NCI-H2107 treated with DMSO at 0.1 percent for 48 hours (cell line): Measurements from ENCODE around the gene DDX20.
A peak's percentile ranks its signal among the peaks of the same experiment; 100 is the strongest.
"Not testable (repeated sequence)": the region's sequence is repeated elsewhere in the genome, so short reads cannot be mapped to it uniquely, and the experiment has no call there.

ENCODE experiments used
- DNase-seq: peaks from one replicate; lab custom pipeline; 2025; ENCODE audit not compliant: unreplicated experiment; lab: John Stamatoyannopoulos, UW

DDX20 gene

GRCh38 chr1:111733183-111733991 is 22.3 kb upstream of the DDX20 start:
- DNase-seq: no peak

DNA sequence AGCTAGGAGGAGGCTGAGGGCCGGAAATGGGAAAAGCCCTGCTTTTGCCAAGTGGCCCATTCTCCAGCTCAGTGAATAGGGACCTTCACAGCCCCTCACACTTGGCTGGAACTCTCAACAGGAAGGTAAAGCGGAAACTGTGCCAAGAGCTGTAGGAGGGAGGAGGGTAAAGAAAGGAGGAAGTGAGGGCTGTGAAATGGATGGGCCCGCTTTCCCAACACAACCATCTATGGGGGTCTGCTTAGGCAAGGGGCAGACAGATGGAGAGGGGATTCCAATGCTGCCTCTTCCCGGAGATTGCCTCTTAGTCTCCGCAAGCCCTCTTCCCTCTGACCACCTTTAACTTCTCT is 21.7 kb upstream of the DDX20 start:
- DNase-seq: no peak

DNA sequence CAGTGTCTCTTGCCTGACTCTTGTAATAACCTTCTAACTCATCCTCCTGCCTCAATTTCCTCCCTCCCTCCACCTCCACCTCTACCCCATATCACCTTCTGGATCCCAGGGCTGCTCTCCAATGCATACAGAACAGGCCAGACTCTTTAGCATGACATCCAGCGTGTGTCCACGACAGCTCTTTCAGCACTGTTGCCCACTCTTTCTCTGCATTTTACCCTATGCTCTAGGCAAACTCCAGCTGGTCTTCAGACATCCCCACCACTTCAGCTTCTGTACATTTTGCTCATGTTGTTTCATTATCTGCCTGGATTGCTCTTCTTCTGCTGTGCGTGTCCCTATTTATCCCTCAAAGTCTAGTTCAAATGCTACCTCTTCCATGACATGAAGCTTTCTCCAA is 21.3 kb upstream of the DDX20 start:
- no peak for DNase-seq

- DNase-seq: no peak
These were observed 20.8 kb upstream of the DDX20 start for GRCh38 chr1:111734856-111735255.

DNA sequence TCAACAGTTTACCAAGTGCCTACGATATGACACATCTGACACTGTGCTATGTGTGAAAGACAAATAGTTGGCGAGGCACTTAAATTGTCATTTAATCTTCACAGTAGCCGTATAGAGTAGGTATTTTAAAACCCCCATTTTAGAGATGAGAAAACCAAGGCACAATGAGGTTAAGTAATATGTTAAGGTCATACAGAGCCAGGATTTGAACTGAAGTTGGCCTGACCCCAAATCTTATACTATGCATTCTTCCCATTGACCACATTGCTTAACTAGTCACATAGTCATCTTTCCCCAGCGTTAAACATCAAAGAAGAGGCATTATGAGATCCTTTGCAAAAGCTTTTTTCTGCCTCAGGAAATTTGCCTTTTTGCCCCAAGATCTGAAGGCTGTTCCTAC is 20.4 kb upstream of the DDX20 start:
- no peak for DNase-seq

- DNase-seq: peak; percentile 93
These were observed 19.7 kb upstream of the DDX20 start for GRCh38 chr1:111735858-111736544.

DNA sequence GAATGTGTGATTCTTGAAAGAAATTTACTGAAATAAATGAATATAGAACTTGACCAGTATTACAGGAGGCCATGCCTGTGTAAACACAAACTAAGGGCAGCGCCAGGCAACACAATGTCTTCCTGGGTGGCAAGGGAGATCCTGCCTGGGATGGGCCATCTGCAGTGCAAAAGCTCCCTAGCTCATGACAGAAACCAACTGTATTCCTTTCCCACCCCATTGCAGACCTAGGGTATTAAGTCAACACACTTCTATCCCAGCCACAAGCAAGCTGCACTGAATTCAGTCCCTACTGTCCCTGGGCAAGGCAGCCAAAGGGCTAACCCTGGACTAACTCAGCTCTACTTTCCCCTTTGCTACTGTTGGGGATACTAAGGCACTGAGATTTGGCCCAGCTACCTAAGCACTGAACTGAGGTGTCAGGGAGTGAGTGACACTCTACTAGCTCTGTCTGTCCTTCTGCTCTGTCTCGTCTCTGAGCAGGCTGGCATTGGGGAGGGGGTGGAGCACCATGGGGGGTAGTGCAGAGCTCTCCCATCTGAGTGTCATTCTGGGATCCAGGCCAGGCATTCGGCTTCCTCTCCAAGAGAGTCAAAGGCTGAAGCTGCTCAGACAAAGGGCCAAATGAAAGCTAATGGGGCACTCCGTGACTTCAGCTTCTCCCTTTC is 19.0 kb upstream of the DDX20 start:
- peak; percentile 69 for DNase-seq

DNA sequence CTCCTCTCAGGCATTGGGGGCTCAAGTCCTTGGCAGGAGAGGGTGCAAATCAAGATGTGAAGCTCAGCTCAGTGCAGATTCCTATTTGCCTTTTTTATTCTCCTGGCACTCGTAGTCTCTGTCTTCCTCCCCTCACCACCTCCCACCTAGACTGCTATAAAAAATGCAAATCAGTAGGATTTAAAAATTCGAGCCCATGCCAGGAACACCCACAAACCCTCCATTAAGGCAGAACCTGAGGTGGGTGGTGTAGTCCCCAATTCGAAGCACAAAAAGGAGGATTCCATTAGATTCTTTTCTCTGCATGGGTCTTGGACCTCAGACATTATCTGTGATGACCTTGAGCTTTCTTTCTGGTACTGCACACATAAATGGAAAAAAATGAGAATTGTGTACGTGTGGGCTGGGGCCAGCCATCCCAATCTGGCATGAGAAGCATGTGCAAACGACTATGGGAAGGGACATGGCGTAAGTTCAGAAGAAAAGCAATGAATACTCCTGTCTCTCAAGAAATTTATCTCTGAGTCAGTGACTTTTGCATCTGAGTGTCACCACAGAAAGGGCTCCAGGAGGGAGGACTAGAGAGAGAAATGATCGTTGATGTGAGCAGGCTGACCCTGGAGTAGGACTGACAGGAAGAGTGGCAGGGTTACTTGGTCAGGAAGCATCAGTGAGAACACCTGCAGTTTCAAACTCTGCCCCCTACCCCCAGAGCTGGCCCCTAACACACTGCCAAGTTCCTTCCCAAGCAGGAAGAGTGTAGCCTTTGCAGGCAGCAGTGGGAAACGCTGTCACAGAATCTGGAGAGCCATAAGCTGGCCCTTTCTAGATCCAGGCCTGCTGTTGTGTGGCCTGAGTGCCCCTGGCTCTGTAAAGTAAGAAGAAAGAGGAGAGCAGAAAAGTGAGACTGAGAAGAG is 18.2 kb upstream of the DDX20 start:
- DNase-seq: no peak

GRCh38 chr1:111738133-111738435 is 17.6 kb upstream of the DDX20 start:
- peak; percentile 68 for DNase-seq

DNA sequence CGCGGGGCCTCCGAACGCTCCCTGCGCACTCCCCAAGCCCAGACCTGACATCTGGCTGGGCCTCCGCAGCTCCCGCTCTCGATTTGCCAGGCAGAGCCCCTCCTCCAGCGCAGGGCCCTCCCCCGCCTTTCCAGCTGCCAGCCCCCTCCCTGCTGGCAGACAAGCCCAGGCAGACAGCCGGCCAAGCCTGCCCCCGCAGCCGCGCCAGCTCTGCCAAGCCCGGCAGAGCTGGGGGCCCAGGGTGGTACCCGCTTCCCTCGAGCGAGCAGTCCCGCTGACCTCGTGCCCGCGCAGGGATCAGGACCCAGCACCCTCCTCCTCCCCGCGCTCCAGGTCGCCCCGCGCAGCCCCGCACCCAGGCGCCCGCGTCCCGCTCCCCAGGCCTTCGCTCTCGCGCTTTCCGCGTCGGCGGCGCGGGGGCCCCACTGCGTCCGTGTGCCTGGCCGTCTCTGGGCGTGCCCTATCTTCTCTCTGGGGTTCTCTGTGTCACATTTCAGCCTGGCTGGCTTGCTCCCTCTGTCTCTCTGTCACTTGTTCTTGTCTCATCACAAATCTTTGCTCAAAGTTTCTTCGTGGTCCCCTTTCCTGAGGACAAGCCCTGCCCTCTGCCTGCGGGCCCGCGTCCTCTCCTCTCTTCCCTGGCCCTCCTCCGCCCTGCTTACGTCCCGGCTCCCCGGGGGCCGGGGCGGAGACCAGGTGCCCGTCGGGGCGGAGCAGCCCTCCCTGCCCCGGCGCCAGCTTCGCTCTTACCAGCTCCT is 17.1 kb upstream of the DDX20 start:
- peak; percentile 69 for DNase-seq

DNA sequence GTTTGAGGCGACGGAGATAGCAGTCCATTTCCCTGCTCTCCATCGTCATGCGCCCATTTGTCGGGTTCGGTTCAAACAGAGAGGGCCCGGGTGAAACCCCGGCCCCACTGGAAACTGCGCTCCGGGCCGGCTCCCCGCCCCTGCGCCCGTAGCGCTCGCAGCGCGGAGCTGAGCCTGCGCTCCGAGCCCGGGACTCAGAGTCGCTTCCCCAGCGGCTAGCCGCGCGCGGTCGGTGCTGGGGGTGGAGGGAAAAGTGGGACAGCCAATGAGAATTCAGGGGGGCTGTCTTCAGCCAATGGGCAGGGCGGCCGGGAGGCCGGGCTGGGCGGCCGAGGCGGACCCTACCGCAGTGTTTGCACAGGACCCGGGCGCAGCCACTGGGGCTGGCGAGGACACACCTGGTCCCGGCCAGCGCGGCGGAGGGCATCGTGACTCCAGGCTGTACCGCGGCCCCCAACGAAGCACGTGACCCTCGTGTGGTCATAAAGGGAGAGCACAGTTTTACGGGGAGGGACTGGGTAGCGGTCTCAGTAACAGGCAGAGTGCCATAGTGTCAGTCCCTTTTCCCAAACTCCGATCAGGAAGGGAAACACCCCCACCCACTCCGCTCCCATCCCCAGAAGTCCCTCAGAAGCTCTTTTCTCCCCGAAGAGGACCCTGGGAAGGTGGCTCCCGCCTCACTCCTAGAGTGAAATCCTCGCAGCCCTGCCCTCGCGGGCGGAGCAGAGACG is 16.3 kb upstream of the DDX20 start, which contains the start of gene INKA2:
Gene INKA2, minus strand, starts transcription at position 202 of the 731 bp plus-strand sequence. Its CDS starts 153 bp downstream, at position 49.
- DNase-seq: peak; percentile 88

GRCh38 chr1:111739925-111740765 is 15.6 kb upstream of the DDX20 start:
- DNase-seq: peak; percentile 27

DNA sequence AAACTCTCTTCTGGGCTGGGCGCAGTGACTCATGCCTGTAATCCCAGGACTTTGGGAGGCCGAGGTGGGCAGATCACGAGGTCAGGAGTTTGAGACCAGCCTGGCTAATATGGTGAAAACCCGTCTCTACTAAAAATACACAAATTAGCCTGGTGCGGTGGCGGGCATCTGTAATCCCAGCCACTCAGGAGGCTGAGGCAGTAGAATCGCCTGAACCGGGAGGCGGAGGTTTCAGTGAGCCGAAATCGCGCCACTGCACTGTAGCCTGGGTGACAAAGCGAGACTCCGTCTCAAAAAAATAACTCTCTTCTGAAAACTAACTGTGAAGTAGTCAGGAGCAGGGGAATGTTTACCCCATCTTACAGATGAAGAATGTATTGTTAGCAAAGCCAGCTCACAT is 13.4 kb upstream of the DDX20 start:
- DNase-seq: not testable (repeated sequence)

DNA sequence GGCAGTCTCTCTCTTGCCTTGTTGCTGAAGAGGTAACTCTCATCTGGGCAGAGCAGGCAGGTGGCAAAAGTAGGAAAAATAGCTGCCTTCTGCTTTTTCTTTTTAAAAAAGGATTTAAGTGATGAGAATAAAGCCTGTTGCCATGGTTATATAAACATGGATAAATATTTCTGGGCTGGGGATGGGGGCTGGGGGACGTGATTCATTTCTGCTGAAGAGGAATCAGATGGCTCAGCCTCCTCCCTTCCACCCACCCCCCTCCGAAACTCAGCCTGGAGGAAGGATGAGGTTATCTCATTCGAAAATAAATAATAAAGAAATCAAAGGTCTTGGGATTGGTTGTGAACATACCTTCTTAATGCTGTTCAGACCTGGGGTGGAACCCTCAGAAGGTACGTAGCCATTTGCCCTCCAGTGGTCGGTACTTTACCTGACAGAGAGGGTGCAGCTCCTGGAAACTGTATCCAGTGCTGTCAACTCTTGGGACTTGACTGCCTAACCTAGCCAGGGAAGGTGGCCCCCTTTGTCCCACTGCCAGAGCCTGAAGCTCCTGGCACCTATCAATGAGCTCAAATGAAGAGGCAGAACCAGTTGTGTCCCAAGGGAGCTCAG is 12.7 kb upstream of the DDX20 start:
- no peak for DNase-seq

DNA sequence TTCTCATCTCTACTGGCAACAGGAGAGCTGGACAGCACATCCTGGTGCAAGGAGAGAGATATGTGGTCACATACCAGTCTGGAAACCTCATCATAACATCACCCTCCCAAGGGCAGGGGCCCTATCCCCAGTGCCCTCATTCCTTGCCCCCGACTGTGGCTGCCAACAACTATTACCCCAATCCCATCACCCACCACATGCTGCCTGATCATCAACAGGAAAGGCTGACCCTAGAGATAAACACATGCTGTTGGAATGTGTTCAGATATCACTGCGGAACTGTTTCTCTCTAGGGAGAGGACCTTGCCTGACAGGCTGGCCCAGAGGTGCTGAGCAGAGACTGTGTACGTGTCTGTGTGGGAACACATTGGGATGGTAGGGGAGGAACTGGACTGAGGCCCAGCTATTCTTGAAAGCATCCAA is 12.0 kb upstream of the DDX20 start:
- no peak for DNase-seq

- peak; percentile 30 for DNase-seq
These were observed 9.8 kb upstream of the DDX20 start for GRCh38 chr1:111745675-111746613.

- DNase-seq: no peak
These were observed 9.1 kb upstream of the DDX20 start for GRCh38 chr1:111746614-111746999.
